ENCODE measurements around the gene KIRREL3.

KIRREL3 gene

GRCh38 chr11:126637795-126638175 is 362.8 kb downstream of the KIRREL3 start:
- H3K4me3 ChIP-seq (replicated peaks; ENCODE audit: low read depth, low read length), result no peak overlapping the region
- H3K27me3 ChIP-seq (replicated peaks; ENCODE audit: control insufficient read depth, insufficient read depth, low read length), result peaks cover 6% of the 10 kb centered on the region
- H3K36me3 ChIP-seq (ENCODE audit: control insufficient read depth, insufficient read depth, low read length), result no peaks in the 10 kb centered on the region
- TF ChIP-seq, protein P1, sequence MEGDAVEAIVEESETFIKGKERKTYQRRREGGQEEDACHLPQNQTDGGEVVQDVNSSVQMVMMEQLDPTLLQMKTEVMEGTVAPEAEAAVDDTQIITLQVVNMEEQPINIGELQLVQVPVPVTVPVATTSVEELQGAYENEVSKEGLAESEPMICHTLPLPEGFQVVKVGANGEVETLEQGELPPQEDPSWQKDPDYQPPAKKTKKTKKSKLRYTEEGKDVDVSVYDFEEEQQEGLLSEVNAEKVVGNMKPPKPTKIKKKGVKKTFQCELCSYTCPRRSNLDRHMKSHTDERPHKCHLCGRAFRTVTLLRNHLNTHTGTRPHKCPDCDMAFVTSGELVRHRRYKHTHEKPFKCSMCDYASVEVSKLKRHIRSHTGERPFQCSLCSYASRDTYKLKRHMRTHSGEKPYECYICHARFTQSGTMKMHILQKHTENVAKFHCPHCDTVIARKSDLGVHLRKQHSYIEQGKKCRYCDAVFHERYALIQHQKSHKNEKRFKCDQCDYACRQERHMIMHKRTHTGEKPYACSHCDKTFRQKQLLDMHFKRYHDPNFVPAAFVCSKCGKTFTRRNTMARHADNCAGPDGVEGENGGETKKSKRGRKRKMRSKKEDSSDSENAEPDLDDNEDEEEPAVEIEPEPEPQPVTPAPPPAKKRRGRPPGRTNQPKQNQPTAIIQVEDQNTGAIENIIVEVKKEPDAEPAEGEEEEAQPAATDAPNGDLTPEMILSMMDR (IDR thresholded peaks at IDR 0.05; ENCODE audit: insufficient read depth, low read length, poor library complexity, severe bottlenecking), result no peak
- DNase-seq (ENCODE audit: extremely low read depth, insufficient read length), result no peak

- TF ChIP-seq, protein P1 (IDR thresholded peaks at IDR 0.05; ENCODE audit: insufficient read depth, low read length, poor library complexity, severe bottlenecking), result no peak
- H3K4me3 ChIP-seq (replicated peaks; ENCODE audit: low read depth, low read length), result no peak overlapping the region
- peaks cover 6% of the 10 kb centered on the region for H3K27me3 ChIP-seq (replicated peaks; ENCODE audit: control insufficient read depth, insufficient read depth, low read length)
- no peaks in the 10 kb centered on the region for H3K36me3 ChIP-seq (ENCODE audit: control insufficient read depth, insufficient read depth, low read length)
- no peak for DNase-seq (ENCODE audit: extremely low read depth, insufficient read length)
Measured at GRCh38 chr11:126636911-126637794, 363.4 kb downstream of the KIRREL3 start.

GRCh38 chr11:126635511-126635910 is 365.1 kb downstream of the KIRREL3 start:
- Histone ChIP-seq H3K4me3 (replicated peaks; ENCODE audit: low read depth, low read length) (no peak overlapping the region), H3K36me3 (ENCODE audit: control insufficient read depth, insufficient read depth, low read length) (no peaks in the 10 kb centered on the region), H3K27me3 (replicated peaks; ENCODE audit: control insufficient read depth, insufficient read depth, low read length) (peaks cover 6% of the 10 kb centered on the region)
- TF ChIP-seq, protein P1 (IDR thresholded peaks at IDR 0.05; ENCODE audit: insufficient read depth, low read length, poor library complexity, severe bottlenecking), result no peak
- DNase-seq (ENCODE audit: extremely low read depth, insufficient read length), result no peak

DNA sequence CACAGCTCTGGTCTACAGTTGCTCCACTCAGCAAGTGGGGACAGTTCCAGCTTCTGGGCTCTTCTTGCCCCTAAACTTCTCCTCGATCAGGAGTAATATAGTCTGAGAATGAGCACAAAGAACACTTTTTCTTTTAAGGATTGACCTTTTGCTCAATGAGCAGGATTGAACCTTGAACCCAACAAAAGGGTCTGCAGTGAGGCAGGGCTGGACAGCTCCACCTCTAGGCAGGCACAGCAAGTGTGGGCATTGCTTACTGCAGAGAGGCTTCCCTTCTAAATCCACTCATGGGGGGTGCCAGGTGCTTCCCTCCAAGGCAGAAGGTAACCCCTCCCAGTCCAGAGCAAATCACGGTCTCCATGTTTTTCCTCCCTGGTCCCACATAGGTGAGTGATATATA is 365.6 kb downstream of the KIRREL3 start:
- TF ChIP-seq, protein P1 (IDR thresholded peaks at IDR 0.05; ENCODE audit: insufficient read depth, low read length, poor library complexity, severe bottlenecking), result no peak
- Histone ChIP-seq H3K4me3 (replicated peaks; ENCODE audit: low read depth, low read length) (no peak overlapping the region), H3K27me3 (replicated peaks; ENCODE audit: control insufficient read depth, insufficient read depth, low read length) (peaks cover 6% of the 10 kb centered on the region), H3K36me3 (ENCODE audit: control insufficient read depth, insufficient read depth, low read length) (no peaks in the 10 kb centered on the region)
- no peak for DNase-seq (ENCODE audit: extremely low read depth, insufficient read length)

DNA sequence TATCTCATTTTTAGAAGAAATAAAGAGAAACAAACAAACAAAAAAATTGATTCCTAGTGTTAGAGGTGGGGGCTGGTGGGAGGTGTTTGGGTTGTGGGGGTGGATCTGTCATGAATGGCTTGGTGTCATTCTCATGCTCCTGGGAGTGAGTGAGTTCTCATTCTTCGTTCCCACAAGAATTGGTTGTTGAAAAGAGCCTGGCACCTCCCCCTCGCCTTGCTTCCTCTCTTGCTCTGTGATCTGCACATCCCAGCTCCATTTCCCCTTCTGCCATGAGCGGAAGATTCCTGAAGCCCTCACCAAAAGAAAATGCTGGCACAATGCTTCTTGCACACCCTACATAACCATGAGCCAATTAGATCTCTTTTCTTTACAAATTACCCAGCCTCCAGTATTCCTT is 367.2 kb downstream of the KIRREL3 start:
- H3K36me3 ChIP-seq (ENCODE audit: control insufficient read depth, insufficient read depth, low read length), result no peaks in the 10 kb centered on the region
- no peak overlapping the region for H3K4me3 ChIP-seq (replicated peaks; ENCODE audit: low read depth, low read length)
- H3K27me3 ChIP-seq (replicated peaks; ENCODE audit: control insufficient read depth, insufficient read depth, low read length), result peaks cover 6% of the 10 kb centered on the region
- DNase-seq (ENCODE audit: extremely low read depth, insufficient read length), result no peak
- TF ChIP-seq, protein P1 (IDR thresholded peaks at IDR 0.05; ENCODE audit: insufficient read depth, low read length, poor library complexity, severe bottlenecking), result no peak
